GM18867 (cell line): Measurements from ENCODE around the gene PXDN.

Experiments
- ATAC-seq: cut with Tn5 transposase; IDR thresholded peaks from one replicate; pipeline ENCODE4 v1.9.1; 2021; ENCODE audit warnings: mild to moderate bottlenecking, moderate library complexity; ENCODE audit not compliant: unreplicated experiment

PXDN gene

GRCh38 chr2:1617425-1618021 is 126.8 kb downstream of the PXDN start:
- ATAC-seq: no peak

- peak; percentile 58 for ATAC-seq
Observed at GRCh38 chr2:1614564-1614963, 129.8 kb downstream of the PXDN start.

DNA sequence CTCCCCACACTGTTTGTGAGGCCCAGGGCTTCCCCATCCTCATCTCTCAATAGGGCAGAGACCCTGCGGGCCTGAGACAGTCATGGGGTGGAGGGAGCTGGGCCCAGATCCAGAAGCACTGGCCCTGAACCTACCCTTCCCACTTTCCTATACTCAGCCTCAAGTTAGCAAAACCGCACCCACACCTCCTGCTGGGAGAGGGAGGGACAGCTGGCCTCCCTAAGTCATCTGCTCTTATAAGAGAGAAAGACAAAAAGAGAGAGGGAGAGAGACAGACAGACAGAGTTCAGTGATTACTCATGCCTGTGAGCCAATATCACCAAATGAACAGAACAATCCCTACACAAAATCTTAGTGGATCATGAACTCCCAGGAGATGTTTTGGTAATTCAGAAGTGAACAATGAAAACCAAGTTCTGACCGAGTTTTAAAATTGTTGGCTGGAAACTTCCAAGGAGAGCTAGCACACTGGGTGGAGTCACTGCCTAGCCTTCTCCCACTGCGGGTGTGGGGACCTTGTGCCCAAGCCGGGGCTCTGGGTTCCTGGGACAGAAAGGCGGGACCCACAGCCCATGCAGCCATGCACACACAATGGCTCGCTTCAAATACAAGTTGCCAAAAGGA is 130.5 kb downstream of the PXDN start:
- ATAC-seq: no peak

DNA sequence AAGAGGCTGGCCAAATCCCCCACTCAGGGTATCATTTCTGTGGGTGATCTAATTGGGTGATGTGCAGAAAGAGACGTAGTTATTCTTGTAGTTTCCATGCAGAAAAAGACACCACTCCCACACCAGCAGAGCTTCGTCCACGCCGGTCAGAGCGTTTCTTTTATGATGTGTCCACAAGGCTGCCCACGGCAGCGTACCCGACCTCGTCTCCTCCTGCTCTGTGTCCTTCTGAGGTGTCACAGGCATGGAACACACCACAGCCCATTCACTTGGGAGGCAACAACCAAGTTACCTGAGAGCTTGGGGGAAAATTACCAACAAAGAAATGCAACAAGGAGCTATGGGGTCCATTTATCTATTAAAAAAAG is 131.3 kb downstream of the PXDN start:
- ATAC-seq: no peak

DNA sequence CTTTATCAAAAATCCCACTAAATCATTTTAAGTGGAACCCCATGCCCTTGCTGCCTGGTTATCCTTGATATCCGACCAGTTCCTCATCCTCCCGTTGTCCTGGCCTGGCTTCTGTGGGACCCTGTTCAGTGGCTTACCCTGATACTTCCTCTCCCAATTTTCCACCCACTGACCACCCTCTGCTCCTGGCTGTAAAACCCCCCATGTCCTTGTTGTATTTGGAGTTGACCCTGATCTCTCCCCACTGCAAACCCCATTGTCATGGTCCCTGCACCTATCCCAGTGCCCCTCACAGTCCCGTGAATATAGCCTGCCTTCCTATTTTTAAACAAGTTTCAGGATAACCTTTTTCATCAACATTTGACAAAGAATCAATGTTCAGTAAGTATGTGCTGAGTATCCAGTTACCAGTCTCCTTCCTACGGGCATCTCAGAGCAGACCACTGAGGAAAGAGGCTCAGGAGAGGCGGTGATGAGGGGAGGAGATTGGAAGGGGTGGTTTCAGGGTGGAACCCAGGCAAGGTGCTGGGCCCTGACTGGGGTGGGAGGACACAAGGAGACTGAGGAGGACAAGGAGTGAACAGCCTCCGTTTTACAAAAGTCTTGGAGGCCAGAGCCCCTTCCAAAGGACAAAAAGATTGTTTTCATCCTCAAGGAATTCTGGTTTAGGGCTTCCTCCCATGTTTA is 131.8 kb downstream of the PXDN start:
- no peak for ATAC-seq

DNA sequence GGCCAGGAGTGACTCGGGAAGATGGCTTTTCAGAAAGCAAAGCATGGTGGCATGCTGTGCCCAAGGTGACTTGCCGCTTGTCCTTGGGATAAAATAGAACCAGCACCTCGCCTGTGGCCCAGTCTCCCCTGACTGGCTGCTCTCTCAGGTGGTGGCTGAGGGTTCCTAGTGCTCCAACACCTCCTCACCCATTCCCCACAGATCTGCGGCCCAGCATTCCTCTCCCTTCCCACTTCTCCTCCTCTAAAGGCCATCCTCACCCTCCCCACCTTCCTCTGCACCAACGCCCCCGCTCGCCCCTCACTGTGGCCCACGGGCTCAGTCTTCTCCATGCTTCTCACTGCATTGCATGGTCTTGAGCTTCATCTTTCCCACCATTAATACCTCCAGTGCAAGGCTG is 132.4 kb downstream of the PXDN start:
- no peak for ATAC-seq

- ATAC-seq: no peak
Observed at GRCh38 chr2:1610096-1610485, 134.2 kb downstream of the PXDN start.

- ATAC-seq: no peak
Observed at GRCh38 chr2:1609485-1610095, 134.7 kb downstream of the PXDN start.

DNA sequence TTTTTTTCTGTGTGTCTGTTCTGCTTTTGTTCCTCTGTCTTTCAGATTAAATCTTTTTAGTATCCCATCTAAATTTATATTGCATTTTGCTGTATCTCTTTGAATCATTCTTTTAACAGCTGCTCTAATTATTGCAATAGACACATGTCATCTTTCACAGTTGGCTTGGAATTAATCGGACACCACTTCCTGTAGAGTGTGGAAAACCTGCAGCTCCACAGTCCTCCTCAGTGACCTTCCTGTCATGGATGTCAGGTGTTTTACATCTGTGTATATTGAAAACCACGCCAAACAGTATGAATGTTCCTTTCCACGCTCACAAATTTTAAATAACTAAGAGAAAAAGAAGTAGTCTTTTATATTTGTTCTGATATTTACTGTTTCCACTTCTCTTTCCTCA is 135.3 kb downstream of the PXDN start:
- no peak for ATAC-seq

GRCh38 chr2:1607971-1608688 is 136.2 kb downstream of the PXDN start:
- no peak for ATAC-seq

- no peak for ATAC-seq
Observed at GRCh38 chr2:1607236-1607920, 136.9 kb downstream of the PXDN start.

- ATAC-seq: no peak
Observed at GRCh38 chr2:1606421-1607235, 137.7 kb downstream of the PXDN start.

- ATAC-seq: no peak
Observed at GRCh38 chr2:1606046-1606400, 138.3 kb downstream of the PXDN start.

DNA sequence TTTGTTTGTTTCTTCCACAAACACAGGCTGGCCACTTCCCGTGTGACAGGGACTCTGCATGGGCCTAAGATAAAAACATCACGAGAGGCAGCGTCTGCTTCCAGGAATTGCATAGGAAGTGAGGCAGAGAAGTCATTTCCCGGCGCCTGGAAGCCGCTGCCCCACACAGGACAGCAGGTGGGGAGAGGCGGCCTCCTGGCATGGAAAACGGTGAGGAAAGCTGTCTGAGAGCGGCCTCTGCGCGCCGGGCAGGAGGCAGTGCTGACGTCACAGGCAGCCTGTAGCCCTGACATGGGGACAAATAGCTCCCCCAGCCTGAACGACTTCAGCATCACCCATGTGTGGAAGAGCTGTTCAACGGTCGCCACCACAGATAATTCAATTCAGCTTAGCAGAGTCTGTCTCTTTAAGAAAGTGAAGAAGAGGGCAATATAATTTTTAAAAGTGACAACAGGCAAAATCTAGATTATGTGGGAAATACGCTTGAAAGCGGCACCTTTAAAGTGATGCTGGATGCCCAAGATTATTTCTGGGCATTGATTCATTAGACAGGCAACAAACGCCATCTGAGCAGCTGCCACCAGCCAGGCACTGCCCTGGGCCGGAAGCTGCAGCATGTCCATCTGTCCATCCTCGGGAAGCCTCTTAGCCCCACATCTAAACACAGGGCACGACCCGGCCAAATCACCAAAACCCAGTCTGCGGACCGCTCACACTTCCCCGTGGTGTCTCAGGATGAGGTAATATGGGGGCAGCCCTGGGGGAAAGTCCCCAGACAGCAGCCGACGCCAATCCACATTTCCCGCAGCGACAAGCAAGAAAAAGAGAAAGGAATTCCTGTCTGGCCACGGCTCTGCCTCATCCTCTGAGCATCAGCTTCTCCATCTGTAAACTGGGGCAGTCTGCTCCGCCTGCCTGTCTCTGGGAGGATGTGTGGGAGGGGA is 138.9 kb downstream of the PXDN start:
- ATAC-seq: peak; percentile 42

DNA sequence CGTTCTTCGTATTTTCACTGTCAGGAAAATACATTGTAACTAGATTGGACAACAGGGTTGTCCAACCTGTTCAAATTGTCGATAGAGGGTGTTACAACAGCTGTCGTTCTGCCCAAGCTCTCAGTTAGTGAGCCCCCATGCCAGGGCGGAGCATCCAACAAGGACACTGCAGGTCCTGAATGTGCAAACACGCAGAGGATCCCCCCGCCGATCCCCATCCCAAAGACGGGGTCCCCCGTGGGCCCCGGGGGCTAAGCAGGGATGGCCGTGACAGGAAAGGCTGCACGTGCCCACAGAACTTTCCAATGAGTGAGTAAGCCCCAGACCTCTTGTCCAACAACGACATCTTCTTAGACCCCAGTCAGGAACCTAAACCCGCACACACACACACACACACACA is 140.8 kb downstream of the PXDN start:
- ATAC-seq: no peak

- no peak for ATAC-seq
Observed at GRCh38 chr2:1603059-1603458, 141.3 kb downstream of the PXDN start.

DNA sequence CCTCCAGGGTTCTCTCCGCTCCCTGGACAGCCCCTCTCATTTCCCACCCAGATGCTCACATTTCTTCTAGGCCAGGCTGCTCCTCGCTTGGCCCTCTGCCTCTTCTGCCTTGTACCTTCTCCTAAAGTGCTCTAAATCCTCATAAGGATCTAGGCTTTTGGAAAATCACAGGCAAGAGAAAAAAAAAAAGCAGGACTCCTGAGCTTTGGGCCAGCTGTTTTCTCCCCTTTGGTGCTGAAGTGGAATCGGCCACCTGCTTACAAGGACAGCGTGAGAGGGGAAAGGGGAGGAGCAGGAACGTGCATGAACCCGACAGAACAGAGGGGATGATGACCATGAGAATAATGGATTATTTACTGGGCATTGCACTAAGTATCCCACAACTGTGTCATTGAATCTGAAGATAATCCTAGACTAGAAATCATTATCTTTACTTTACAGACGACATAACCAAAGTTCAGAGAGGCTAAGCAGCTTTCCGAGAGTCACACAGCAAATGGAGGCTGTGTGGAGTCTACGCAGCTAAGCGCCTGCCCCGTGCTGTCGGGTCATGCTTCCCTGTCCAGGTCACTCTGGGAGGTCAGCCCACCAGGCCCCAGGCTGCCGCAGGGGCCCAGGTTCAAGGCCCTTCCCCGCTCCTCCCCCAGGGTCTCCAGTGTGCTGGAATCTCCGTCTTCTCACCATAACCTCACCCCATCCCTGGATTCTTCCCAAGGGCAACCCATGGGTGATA is 141.9 kb downstream of the PXDN start:
- no peak for ATAC-seq
